GM13976 (cell line): ENCODE results near the gene GMIP.

Experiments used
- DNase-seq: peaks from one replicate; pipeline ENCODE4 v3.0.0; 2012; ENCODE audit warnings: low spot score
- CTCF ChIP-seq: IDR thresholded peaks from 2 replicates; pipeline ENCODE4 v1.5.1; 2012; ENCODE audit warnings: borderline replicate concordance, mild to moderate bottlenecking; ENCODE audit not compliant: insufficient read depth; ENCODE audit errors: extremely low read depth, missing control alignments, control extremely low read depth
- in situ Hi-C: fragments of 300-500 bp; cut with MboI; formaldehyde crosslinking; loops from one replicate; pipeline ENCODE4 v1.12.0; 2022; ENCODE audit warnings: low sequenced_read_pairs, mixed read lengths, inconsistent platforms; ENCODE audit not compliant: unreplicated experiment

The GMIP gene

DNA sequence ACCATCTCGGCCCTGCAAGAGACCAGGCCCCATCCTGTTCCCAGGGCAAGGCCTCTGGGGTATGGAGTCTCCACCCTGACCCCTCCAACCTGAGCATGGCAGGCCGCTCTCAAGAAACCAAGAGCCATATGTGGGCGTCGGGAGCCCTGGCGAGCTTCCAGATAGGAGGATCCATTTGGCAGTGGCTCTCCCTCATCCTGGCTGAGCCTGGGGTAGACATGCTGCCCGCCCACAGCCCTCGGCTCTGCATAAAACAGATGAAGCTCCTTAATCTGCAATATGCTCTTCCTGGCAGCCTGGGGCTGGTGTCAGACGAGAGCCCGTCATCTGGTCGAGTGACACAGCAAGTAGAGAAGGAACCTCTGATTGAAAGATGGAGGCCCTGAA lies 13.9 kb upstream of the GMIP start:
- peak; percentile 15 for DNase-seq
- no peak for TF ChIP-seq CTCF
- in situ Hi-C loops, result no loop called here

- in situ Hi-C loops, result no loop called here
- TF ChIP-seq CTCF, result no peak
- DNase-seq, result peak; percentile 16
Observed at GRCh38 chr19:19656451-19657396, 13.3 kb upstream of the GMIP start.

DNA sequence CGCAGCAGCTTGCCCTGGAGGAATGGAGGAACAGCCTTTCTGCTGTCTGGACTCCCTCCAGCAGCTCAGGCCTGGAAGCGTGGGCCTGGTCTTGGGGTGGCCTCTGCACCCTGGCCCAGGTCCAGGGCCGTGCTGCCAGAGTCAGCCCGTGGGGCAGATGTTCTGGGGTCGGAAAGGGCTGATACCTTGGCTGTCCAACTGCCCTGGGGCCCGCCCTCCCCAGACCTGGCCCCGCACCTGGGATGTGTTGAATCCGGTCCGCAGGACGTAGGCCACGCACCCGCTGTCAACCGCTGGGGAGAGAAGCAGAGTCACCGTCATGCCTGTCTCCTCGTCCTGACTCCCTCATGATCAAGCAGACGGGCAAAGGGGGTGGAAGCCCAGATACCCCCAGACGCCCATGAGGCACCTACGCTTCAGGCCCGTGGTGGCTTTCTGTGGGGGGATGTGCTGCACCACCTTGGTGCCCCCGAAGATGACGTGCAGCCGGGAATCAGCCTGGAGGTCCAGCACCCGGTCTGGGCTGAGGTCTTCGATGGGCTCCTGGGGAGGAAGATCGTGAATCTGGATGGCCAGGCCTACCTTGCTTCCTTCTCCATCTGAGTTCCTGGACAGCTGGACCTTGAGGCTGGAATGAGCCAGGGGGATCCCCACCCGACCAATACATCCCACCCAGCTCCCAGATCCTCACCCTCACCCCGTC lies 12.3 kb upstream of the GMIP start:
- TF ChIP-seq CTCF, result no peak
- in situ Hi-C loops, result no loop called here
- DNase-seq, result peak; percentile 28

DNA sequence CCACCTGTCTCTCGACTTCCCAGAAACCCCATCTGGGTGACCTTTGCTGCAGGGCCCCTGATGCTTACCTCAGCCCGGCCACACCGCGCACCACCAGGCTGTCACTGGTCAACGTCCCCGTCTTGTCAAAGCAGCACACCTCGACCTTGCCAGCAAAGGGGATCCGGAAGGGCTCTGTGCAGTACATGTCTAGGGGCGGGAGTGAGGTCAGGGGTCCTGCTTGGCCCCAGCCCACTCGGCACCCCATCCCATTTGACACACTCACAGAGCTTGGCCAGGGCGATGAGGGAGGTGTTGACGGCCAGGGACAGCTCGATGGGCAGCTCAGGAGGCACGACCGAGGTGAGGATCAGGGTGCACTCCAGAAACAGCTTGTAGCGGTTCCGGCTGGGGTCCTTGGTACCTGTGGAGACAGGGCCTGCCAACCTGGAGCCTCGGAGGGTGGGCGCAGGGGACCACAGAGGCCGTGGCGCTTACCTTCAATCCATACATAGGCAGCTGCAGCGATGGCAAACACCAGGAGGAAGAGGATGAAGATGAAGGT lies 11.7 kb upstream of the GMIP start:
- peak; percentile 23 for DNase-seq
- TF ChIP-seq CTCF, result no peak
- in situ Hi-C loops, result no loop called here

DNA sequence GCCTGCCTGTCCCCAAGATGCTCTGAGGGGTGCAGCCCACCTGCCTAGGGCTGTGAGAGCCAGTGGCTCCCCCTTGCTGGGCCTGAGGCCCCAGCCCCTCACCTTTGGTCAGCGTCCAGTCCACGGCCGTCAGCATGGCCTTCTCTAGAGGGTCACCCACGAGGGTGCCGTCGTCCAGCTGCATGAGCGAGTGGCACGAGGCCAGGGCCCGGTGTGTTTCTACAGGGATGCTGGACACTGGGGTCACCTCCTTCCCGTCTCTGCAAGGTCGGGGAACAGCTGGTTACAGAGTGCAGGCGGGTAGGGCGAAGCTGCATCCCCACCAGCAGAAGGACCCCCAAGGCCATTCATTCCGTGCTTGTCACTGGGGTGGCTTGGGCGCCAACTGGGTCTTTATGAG lies 11.0 kb upstream of the GMIP start:
- DNase-seq, result no peak
- in situ Hi-C loops, result no loop called here

More for the DNA sequence above, 11.0 kb upstream of the GMIP start:
- no peak for TF ChIP-seq CTCF
